ENCODE results near the gene LCN2. TPM values are rescaled to one million over a fixed set of nuclear protein-coding genes. Genes with fewer than 3 reads are reported as not detected.

Gene LCN2
- not detected for total RNA-seq

GRCh38 chr9:128149001-128149701, at the start of gene LCN2:
TSS of gene LCN2 (plus strand) at chr9:128149453. CDS start at chr9:128149526, 73 bp downstream.
- H3K4me1 Mint-ChIP-seq, result no peaks in the 10 kb centered on the region
- H3K4me3 Mint-ChIP-seq, result no peak within 1 kb of the TSS
- DNase-seq, result no peak
- POLR2A ChIA-PET, result no interaction called here
- no peaks in the 10 kb centered on the region for H3K36me3 Mint-ChIP-seq (ENCODE audit: low read depth)
- CTCF ChIA-PET, result no interaction called here
- no peaks in the 10 kb centered on the region for H3K27me3 Mint-ChIP-seq
- H3K9me3 Mint-ChIP-seq, result no peaks in the 10 kb centered on the region
- no peak within 1 kb of the TSS for H3K27ac Mint-ChIP-seq

- ChIA-PET POLR2A (interaction anchor here (0.8 to 1.7 kb wide), 3 partner anchors 8 to 156 kb away, joined by 4 to 6 read pairs (median 4); no protein-coding TSS in a partner anchor), CTCF (interaction anchor here (1.2 to 1.7 kb wide), 4 partner anchors 11 to 157 kb away, joined by 3 to 5 read pairs (median 4); no protein-coding TSS in a partner anchor)
- H3K4me3 Mint-ChIP-seq, result no peak overlapping the region
- peaks cover 72% of the 10 kb centered on the region for H3K4me1 Mint-ChIP-seq
- peaks cover 34% of the 10 kb centered on the region for H3K36me3 Mint-ChIP-seq (ENCODE audit: low read depth)
- no peaks in the 10 kb centered on the region for H3K27me3 Mint-ChIP-seq
- peak overlapping the region; percentile 58 for H3K27ac Mint-ChIP-seq
- H3K9me3 Mint-ChIP-seq, result no peaks in the 10 kb centered on the region
- peak; percentile 24 for DNase-seq
Measured at GRCh38 chr9:128099932-128100491, 49.2 kb upstream of the LCN2 start.

- DNase-seq, result no peak
- Mint-ChIP-seq H3K4me3 (no peak overlapping the region), H3K4me1 (peaks cover 68% of the 10 kb centered on the region), H3K27me3 (no peaks in the 10 kb centered on the region), H3K27ac (peak overlapping the region; percentile 58), H3K36me3 (ENCODE audit: low read depth) (peaks cover 35% of the 10 kb centered on the region), H3K9me3 (no peaks in the 10 kb centered on the region)
- ChIA-PET POLR2A (interaction anchor here (1.4 to 1.7 kb wide), 2 partner anchors 8 to 14 kb away, joined by 4 to 6 read pairs; no protein-coding TSS in a partner anchor), CTCF (interaction anchor here (1.2 to 1.7 kb wide), 3 partner anchors 12 to 145 kb away, joined by 3 to 5 read pairs (median 4); no protein-coding TSS in a partner anchor)
Measured at GRCh38 chr9:128100581-128100980, 48.7 kb upstream of the LCN2 start.

GRCh38 chr9:128101231-128101661, 48.0 kb upstream of the LCN2 start:
- peaks cover 40% of the 10 kb centered on the region for H3K36me3 Mint-ChIP-seq (ENCODE audit: low read depth)
- POLR2A ChIA-PET, result interaction anchor here (1.7 to 2.6 kb wide), 2 partner anchors 7 to 13 kb away, joined by 6 to 9 read pairs; no protein-coding TSS in a partner anchor
- DNase-seq, result no peak
- peaks cover 68% of the 10 kb centered on the region for H3K4me1 Mint-ChIP-seq
- H3K4me3 Mint-ChIP-seq, result no peak overlapping the region
- CTCF ChIA-PET, result interaction anchor here (1.5 kb wide), 1 partner anchor 12 kb away, joined by 5 read pairs; no protein-coding TSS in a partner anchor
- no peaks in the 10 kb centered on the region for H3K9me3 Mint-ChIP-seq
- no peaks in the 10 kb centered on the region for H3K27me3 Mint-ChIP-seq
- H3K27ac Mint-ChIP-seq, result no peak overlapping the region

DNA sequence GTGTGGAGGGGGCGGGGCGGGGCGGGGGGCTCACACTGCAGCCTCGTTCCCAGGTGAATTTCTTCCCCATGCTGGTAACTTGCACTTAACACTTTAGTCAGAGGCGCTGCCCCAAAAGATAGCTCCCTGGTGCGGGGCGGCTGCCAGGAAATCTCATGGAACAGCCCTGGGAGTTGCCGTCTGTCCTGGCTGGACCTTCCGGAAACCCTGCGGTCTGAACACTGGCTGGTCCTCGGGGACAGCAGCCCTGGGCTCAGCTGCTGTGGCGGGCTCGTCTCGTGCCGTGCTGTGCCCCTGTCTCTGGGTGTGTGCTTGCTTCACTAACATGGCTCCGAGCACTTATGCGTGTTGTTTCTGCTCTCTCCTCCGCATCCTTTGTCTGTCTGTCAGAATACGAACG, 47.6 kb upstream of the LCN2 start:
- POLR2A ChIA-PET, result interaction anchor here (1.7 to 2.6 kb wide), 2 partner anchors 8 to 12 kb away, joined by 6 to 9 read pairs; no protein-coding TSS in a partner anchor
- Mint-ChIP-seq H3K27ac (no peak overlapping the region), H3K9me3 (no peaks in the 10 kb centered on the region), H3K4me1 (peaks cover 64% of the 10 kb centered on the region), H3K27me3 (no peaks in the 10 kb centered on the region), H3K36me3 (ENCODE audit: low read depth) (peaks cover 44% of the 10 kb centered on the region), H3K4me3 (no peak overlapping the region)
- no peak for DNase-seq
- CTCF ChIA-PET, result no interaction called here

DNA sequence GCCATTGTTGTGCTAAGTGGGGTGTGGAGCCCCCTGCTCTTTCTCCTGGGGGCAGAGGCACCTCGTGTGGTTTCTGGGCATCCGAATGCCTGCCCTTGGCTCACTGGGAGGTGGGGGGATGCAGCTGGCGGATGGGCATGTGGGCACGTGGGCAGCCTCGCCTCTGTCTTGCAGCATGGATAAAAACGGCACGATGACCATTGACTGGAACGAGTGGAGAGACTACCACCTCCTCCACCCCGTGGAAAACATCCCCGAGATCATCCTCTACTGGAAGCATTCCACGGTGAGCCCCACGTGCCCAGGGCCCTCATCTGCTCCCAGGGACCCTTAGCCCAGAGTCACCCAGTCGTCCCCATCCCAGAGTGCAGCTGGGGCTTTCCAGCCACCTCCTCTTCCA, 47.1 kb upstream of the LCN2 start:
- H3K4me1 Mint-ChIP-seq, result peaks cover 59% of the 10 kb centered on the region
- no peak overlapping the region for H3K27ac Mint-ChIP-seq
- H3K4me3 Mint-ChIP-seq, result no peak overlapping the region
- H3K9me3 Mint-ChIP-seq, result no peaks in the 10 kb centered on the region
- H3K27me3 Mint-ChIP-seq, result no peaks in the 10 kb centered on the region
- DNase-seq, result no peak
- peaks cover 49% of the 10 kb centered on the region for H3K36me3 Mint-ChIP-seq (ENCODE audit: low read depth)
- CTCF ChIA-PET, result interaction anchor here (0.6 kb wide), 1 partner anchor 40 kb away, joined by 3 read pairs; no protein-coding TSS in a partner anchor
- POLR2A ChIA-PET, result interaction anchor here (2.6 kb wide), 1 partner anchor 8 kb away, joined by 9 read pairs; no protein-coding TSS in a partner anchor

- Mint-ChIP-seq H3K4me1 (peaks cover 54% of the 10 kb centered on the region), H3K4me3 (no peak overlapping the region), H3K27ac (peak overlapping the region; percentile 66), H3K27me3 (no peaks in the 10 kb centered on the region), H3K36me3 (ENCODE audit: low read depth) (peaks cover 55% of the 10 kb centered on the region), H3K9me3 (no peaks in the 10 kb centered on the region)
- no peak for DNase-seq
- ChIA-PET CTCF (interaction anchor here (0.5 to 0.6 kb wide), 2 partner anchors 40 to 177 kb away, joined by 3 to 4 read pairs; no protein-coding TSS in a partner anchor), POLR2A (interaction anchor here (0.6 to 2.6 kb wide), 3 partner anchors 9 to 197 kb away, joined by 3 to 9 read pairs (median 3); no protein-coding TSS in a partner anchor)
Measured at GRCh38 chr9:128102861-128103588, 46.2 kb upstream of the LCN2 start.

DNA sequence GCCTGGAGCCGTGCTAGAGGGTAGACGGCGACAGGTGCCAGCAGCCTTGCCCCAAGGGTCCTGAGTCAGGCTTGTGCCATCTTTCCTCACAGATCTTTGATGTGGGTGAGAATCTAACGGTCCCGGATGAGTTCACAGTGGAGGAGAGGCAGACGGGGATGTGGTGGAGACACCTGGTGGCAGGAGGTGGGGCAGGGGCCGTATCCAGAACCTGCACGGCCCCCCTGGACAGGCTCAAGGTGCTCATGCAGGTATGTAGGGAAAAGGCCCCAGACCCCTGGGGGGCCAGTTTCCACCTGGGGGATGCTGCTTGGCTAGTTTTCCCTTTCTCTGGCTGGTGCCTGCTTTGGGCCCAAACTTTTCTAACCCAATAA, 45.7 kb upstream of the LCN2 start:
- ChIA-PET POLR2A (interaction anchor here (2.6 kb wide), 1 partner anchor 10 kb away, joined by 9 read pairs; no protein-coding TSS in a partner anchor), CTCF (no interaction called here)
- Mint-ChIP-seq H3K4me3 (no peak overlapping the region), H3K9me3 (no peaks in the 10 kb centered on the region), H3K27me3 (no peaks in the 10 kb centered on the region), H3K4me1 (peaks cover 49% of the 10 kb centered on the region), H3K36me3 (ENCODE audit: low read depth) (peaks cover 57% of the 10 kb centered on the region), H3K27ac (peak overlapping the region; percentile 66)
- DNase-seq, result peak; percentile 38

- CTCF ChIA-PET, result interaction anchor here (0.7 kb wide), 1 partner anchor 29 kb away, joined by 3 read pairs; no protein-coding TSS in a partner anchor
- H3K9me3 Mint-ChIP-seq, result no peaks in the 10 kb centered on the region
- peaks cover 43% of the 10 kb centered on the region for H3K4me1 Mint-ChIP-seq
- H3K27me3 Mint-ChIP-seq, result no peaks in the 10 kb centered on the region
- POLR2A ChIA-PET, result interaction anchor here (1.7 kb wide), 1 partner anchor 12 kb away, joined by 4 read pairs; no protein-coding TSS in a partner anchor
- peaks cover 60% of the 10 kb centered on the region for H3K36me3 Mint-ChIP-seq (ENCODE audit: low read depth)
- no peak overlapping the region for H3K4me3 Mint-ChIP-seq
- DNase-seq, result no peak
- no peak overlapping the region for H3K27ac Mint-ChIP-seq
Measured at GRCh38 chr9:128104171-128104618, 45.1 kb upstream of the LCN2 start.

- Mint-ChIP-seq H3K27ac (no peak overlapping the region), H3K4me3 (no peak overlapping the region), H3K27me3 (no peaks in the 10 kb centered on the region), H3K4me1 (peaks cover 28% of the 10 kb centered on the region), H3K36me3 (ENCODE audit: low read depth) (peaks cover 66% of the 10 kb centered on the region), H3K9me3 (no peaks in the 10 kb centered on the region)
- ChIA-PET CTCF (interaction anchor here (0.7 to 2.5 kb wide), 2 partner anchors 12 to 71 kb away, joined by 4 to 7 read pairs; no protein-coding TSS in a partner anchor), POLR2A (interaction anchor here (1.7 kb wide), 1 partner anchor 10 kb away, joined by 4 read pairs; no protein-coding TSS in a partner anchor)
- DNase-seq, result no peak
Measured at GRCh38 chr9:128105538-128106175, 43.6 kb upstream of the LCN2 start.

DNA sequence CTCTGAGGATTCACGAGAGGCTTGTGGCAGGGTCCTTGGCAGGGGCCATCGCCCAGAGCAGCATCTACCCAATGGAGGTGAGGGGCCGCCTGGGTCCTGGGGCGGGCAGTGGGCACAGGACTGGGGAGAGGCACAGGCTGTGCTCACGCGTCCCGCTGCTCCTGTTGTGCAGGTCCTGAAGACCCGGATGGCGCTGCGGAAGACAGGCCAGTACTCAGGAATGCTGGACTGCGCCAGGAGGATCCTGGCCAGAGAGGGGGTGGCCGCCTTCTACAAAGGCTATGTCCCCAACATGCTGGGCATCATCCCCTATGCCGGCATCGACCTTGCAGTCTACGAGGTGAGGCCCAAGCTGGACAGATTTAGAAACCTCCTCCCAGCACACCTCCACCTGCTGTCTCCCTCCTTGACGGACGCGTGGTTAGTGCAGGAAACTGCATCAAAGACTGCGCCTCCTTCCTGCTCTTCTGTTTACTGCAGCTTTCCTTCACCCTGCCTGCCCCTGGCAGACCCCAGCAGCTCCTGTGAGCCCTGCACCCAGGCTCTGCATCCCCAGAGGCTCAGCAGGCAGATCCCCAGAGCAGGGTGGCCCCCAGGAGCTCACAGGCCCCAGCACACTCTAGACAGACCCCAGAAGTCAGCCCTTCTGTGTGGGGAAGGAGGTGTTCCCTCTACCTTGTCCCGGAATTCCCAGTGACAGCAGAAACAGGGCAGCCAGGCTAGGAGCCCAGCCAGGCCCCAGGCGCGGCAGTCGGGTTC, 42.9 kb upstream of the LCN2 start:
- ChIA-PET CTCF (interaction anchor here (2.5 kb wide), 1 partner anchor 11 kb away, joined by 7 read pairs; no protein-coding TSS in a partner anchor), POLR2A (no interaction called here)
- DNase-seq, result no peak
- Mint-ChIP-seq H3K9me3 (no peaks in the 10 kb centered on the region), H3K4me1 (peaks cover 23% of the 10 kb centered on the region), H3K27me3 (no peaks in the 10 kb centered on the region), H3K36me3 (ENCODE audit: low read depth) (peaks cover 61% of the 10 kb centered on the region), H3K4me3 (no peak overlapping the region), H3K27ac (peak overlapping the region; percentile 44)
